Vagina (tissue), 2 donors: Measurements from ENCODE around the gene GALNT6. TPM values are rescaled to one million over a fixed set of nuclear protein-coding genes. Genes with fewer than 3 reads are reported as not detected.

ENCODE experiments used
- DNase-seq, 2 donors: peaks; one replicate each; pipeline ENCODE4 v3.0.0-alpha.2; 2017; ENCODE audit errors: extremely low spot score in 2 of 2
- H3K27ac ChIP-seq: fragments of 200-600 bp; sonication (generic); one replicate; pipeline ENCODE4 v1.5.1; 2019
- H3K27me3 ChIP-seq: fragments of 200-600 bp; sonication (generic); one replicate; pipeline ENCODE4 v1.5.1; 2019
- H3K36me3 ChIP-seq, 2 donors: fragments of 200-600 bp; sonication (generic); one replicate each; pipeline ENCODE4 v1.5.1; 2017 to 2019
- H3K4me1 ChIP-seq: fragments of 200-600 bp; sonication (generic); one replicate; pipeline ENCODE4 v1.5.1; 2019
- H3K4me3 ChIP-seq, 2 donors: fragments of 200-600 bp; sonication (generic); 1 replicate in 1 of 2; 2 replicates in 1 of 2; pipeline ENCODE4 v1.5.1; 2016 to 2019
- H3K9me3 ChIP-seq: fragments of 200-600 bp; sonication (generic); one replicate; pipeline ENCODE4 v1.5.1; 2019
- CTCF ChIP-seq, 3 experiments: fragments of 450-650 bp in 2 of 3; fragments of 200-600 bp in 1 of 3; sonication (generic) in 1 of 3; IDR thresholded peaks; one replicate each; pipeline ENCODE4 v1.5.1; 2017 to 2019; ENCODE audit warnings: antibody characterized with exemption in 3 of 3, mild to moderate bottlenecking in 2 of 3, moderate library complexity in 2 of 3
- POLR2A ChIP-seq, 2 donors: fragments of 450-650 bp; IDR thresholded peaks; one replicate each; pipeline ENCODE4 v1.6.1; 2017; ENCODE audit warnings: antibody characterized with exemption in 2 of 2, mild to moderate bottlenecking in 2 of 2, moderate library complexity in 2 of 2
- POLR2AphosphoS5 ChIP-seq, 2 donors: sonication (generic); formaldehyde crosslinking; IDR thresholded peaks; one replicate each; pipeline ENCODE4 v1.9.0; 2017; ENCODE audit warnings: antibody characterized with exemption in 2 of 2, mild to moderate bottlenecking in 2 of 2, low read depth in 1 of 2; ENCODE audit not compliant: insufficient read depth in 1 of 2
- intact Hi-C: fragments of 100-400 bp; cut with DNase I; formaldehyde crosslinking; loops from one replicate; pipeline ENCODE4 v1.15.1; 2023
- total RNA-seq: library from RNA; depleted of rRNA; stranded (reverse); fragments of >200 nt; gene quantifications from one replicate; pipeline ENCODE4 v1.2.3, GENCODE V29; 2016

GALNT6 gene
- total RNA-seq, 1 donor from 2014 or later, result 12.5 TPM

- H3K4me3 ChIP-seq, result no peak overlapping the region
- intact Hi-C loops, result no loop called here
- no peaks in the 10 kb centered on the region for H3K4me1 ChIP-seq
- no peaks in the 10 kb centered on the region for H3K27me3 ChIP-seq
- no peaks in the 10 kb centered on the region for H3K9me3 ChIP-seq
- H3K36me3 ChIP-seq, result no peaks in the 10 kb centered on the region
- no peak for TF ChIP-seq CTCF (IDR thresholded peaks at IDR 0.05)
- no peak for TF ChIP-seq POLR2AphosphoS5 (IDR thresholded peaks at IDR 0.05; ENCODE audit: insufficient read depth in 1 of 2, low read depth in 1 of 2)
- TF ChIP-seq POLR2A (IDR thresholded peaks at IDR 0.05), result no peak
- no peak for DNase-seq
- H3K27ac ChIP-seq, result no peak overlapping the region
Measured at GRCh38 chr12:51365276-51365675, 25.9 kb downstream of the GALNT6 start.

GRCh38 chr12:51364001-51364400, 27.2 kb downstream of the GALNT6 start:
- no peaks in the 10 kb centered on the region for H3K36me3 ChIP-seq
- DNase-seq, result no peak
- no peak overlapping the region for H3K4me3 ChIP-seq
- no peaks in the 10 kb centered on the region for H3K9me3 ChIP-seq
- no peak overlapping the region for H3K27ac ChIP-seq
- no peak for TF ChIP-seq POLR2AphosphoS5 (IDR thresholded peaks at IDR 0.05; ENCODE audit: insufficient read depth in 1 of 2, low read depth in 1 of 2)
- TF ChIP-seq CTCF (IDR thresholded peaks at IDR 0.05), result no peak
- no peak for TF ChIP-seq POLR2A (IDR thresholded peaks at IDR 0.05)
- no peaks in the 10 kb centered on the region for H3K27me3 ChIP-seq
- no peaks in the 10 kb centered on the region for H3K4me1 ChIP-seq
- intact Hi-C loops, result no loop called here

- H3K4me1 ChIP-seq, result no peaks in the 10 kb centered on the region
- no peak for DNase-seq
- no peaks in the 10 kb centered on the region for H3K9me3 ChIP-seq
- H3K36me3 ChIP-seq, result no peaks in the 10 kb centered on the region
- H3K27me3 ChIP-seq, result no peaks in the 10 kb centered on the region
- no peak overlapping the region for H3K27ac ChIP-seq
- H3K4me3 ChIP-seq, result no peak overlapping the region
- TF ChIP-seq POLR2A (IDR thresholded peaks at IDR 0.05) (no peak), CTCF (IDR thresholded peaks at IDR 0.05) (no peak), POLR2AphosphoS5 (IDR thresholded peaks at IDR 0.05; ENCODE audit: insufficient read depth in 1 of 2, low read depth in 1 of 2) (no peak)
- intact Hi-C loops, result no loop called here
Measured at GRCh38 chr12:51362747-51363342, 28.4 kb downstream of the GALNT6 start.

- Histone ChIP-seq H3K4me3 (no peak overlapping the region), H3K27me3 (no peaks in the 10 kb centered on the region), H3K4me1 (no peaks in the 10 kb centered on the region), H3K27ac (no peak overlapping the region), H3K36me3 (no peaks in the 10 kb centered on the region), H3K9me3 (no peaks in the 10 kb centered on the region)
- TF ChIP-seq POLR2A (IDR thresholded peaks at IDR 0.05), result no peak
- no peak for TF ChIP-seq CTCF (IDR thresholded peaks at IDR 0.05)
- no peak for TF ChIP-seq POLR2AphosphoS5 (IDR thresholded peaks at IDR 0.05; ENCODE audit: insufficient read depth in 1 of 2, low read depth in 1 of 2)
- DNase-seq, result no peak
- intact Hi-C loops, result no loop called here
Measured at GRCh38 chr12:51362307-51362706, 28.9 kb downstream of the GALNT6 start.

- no peak overlapping the region for H3K27ac ChIP-seq
- no peak overlapping the region for H3K4me3 ChIP-seq
- no peaks in the 10 kb centered on the region for H3K9me3 ChIP-seq
- no peaks in the 10 kb centered on the region for H3K36me3 ChIP-seq
- intact Hi-C loops, result no loop called here
- H3K27me3 ChIP-seq, result no peaks in the 10 kb centered on the region
- H3K4me1 ChIP-seq, result no peaks in the 10 kb centered on the region
- no peak for DNase-seq
- TF ChIP-seq POLR2AphosphoS5 (IDR thresholded peaks at IDR 0.05; ENCODE audit: insufficient read depth in 1 of 2, low read depth in 1 of 2) (no peak), CTCF (IDR thresholded peaks at IDR 0.05) (no peak), POLR2A (IDR thresholded peaks at IDR 0.05) (no peak)
Measured at GRCh38 chr12:51361161-51362016, 29.8 kb downstream of the GALNT6 start.
